Measurements from ENCODE around the gene TAAR1.

The TAAR1 gene

GRCh38 chr6:132633362-132633761, 25.6 kb downstream of the TAAR1 start:
- ChIA-PET POLR2A (no interaction called here), CTCF (no interaction called here)
- TF ChIP-seq FOXK2 (IDR thresholded peaks at IDR 0.05) (no peak), CTBP1 (IDR thresholded peaks at IDR 0.05; ENCODE audit: borderline replicate concordance) (no peak), FOXA1 (IDR thresholded peaks at IDR 0.05) (no peak), HDGF (IDR thresholded peaks at IDR 0.05; ENCODE audit: borderline replicate concordance) (no peak), BHLHE40 (IDR thresholded peaks at IDR 0.05; ENCODE audit: borderline replicate concordance) (no peak), TARDBP (IDR thresholded peaks at IDR 0.05) (no peak), SP1 (IDR thresholded peaks at IDR 0.05) (no peak), PKNOX1 (IDR thresholded peaks at IDR 0.05) (no peak), L3MBTL2 (conservative IDR thresholded peaks at IDR 0.05) (no peak), ELF4 (IDR thresholded peaks at IDR 0.05) (no peak), ARNT (IDR thresholded peaks at IDR 0.05) (no peak), SUZ12 (IDR thresholded peaks at IDR 0.05) (no peak), LEF1 (IDR thresholded peaks at IDR 0.05; ENCODE audit: borderline replicate concordance) (no peak), ZNF384 (IDR thresholded peaks at IDR 0.05) (no peak), NFRKB (IDR thresholded peaks at IDR 0.05) (no peak), FOXM1 (IDR thresholded peaks at IDR 0.05; ENCODE audit: borderline replicate concordance) (no peak)

GRCh38 chr6:132624175-132624574, 34.8 kb downstream of the TAAR1 start, which contains the start of gene TAAR2:
Gene TAAR2, minus strand, starts transcription at chr6:132624275. Its CDS starts 0 bp downstream, at chr6:132624275.
- CTCF ChIA-PET, result no interaction called here
- TF ChIP-seq FOXM1 (IDR thresholded peaks at IDR 0.05; ENCODE audit: borderline replicate concordance), result no peak
- TF ChIP-seq SUZ12 (IDR thresholded peaks at IDR 0.05), result no peak
- TF ChIP-seq CTBP1 (IDR thresholded peaks at IDR 0.05; ENCODE audit: borderline replicate concordance), result no peak
- no peak for TF ChIP-seq ZNF384 (IDR thresholded peaks at IDR 0.05)
- TF ChIP-seq TARDBP (IDR thresholded peaks at IDR 0.05), result no peak
- TF ChIP-seq HDGF (IDR thresholded peaks at IDR 0.05; ENCODE audit: borderline replicate concordance), result no peak
- no peak for TF ChIP-seq LEF1 (IDR thresholded peaks at IDR 0.05; ENCODE audit: borderline replicate concordance)
- TF ChIP-seq FOXA1 (IDR thresholded peaks at IDR 0.05), result no peak
- TF ChIP-seq SP1 (IDR thresholded peaks at IDR 0.05), result no peak
- no peak for TF ChIP-seq PKNOX1 (IDR thresholded peaks at IDR 0.05)
- TF ChIP-seq FOXK2 (IDR thresholded peaks at IDR 0.05), result no peak
- TF ChIP-seq BHLHE40 (IDR thresholded peaks at IDR 0.05; ENCODE audit: borderline replicate concordance), result no peak
- TF ChIP-seq ELF4 (IDR thresholded peaks at IDR 0.05), result no peak
- TF ChIP-seq ARNT (IDR thresholded peaks at IDR 0.05), result no peak
- TF ChIP-seq NFRKB (IDR thresholded peaks at IDR 0.05), result no peak
- no peak for TF ChIP-seq L3MBTL2 (conservative IDR thresholded peaks at IDR 0.05)
- no peak for DNase-seq (ENCODE audit: extremely low spot score)
- POLR2A ChIA-PET, result interaction anchor here (0.7 kb wide), 1 partner anchor 111 kb away, joined by 3 read pairs; the partner anchor contains the start of gene STX7

More at GRCh38 chr6:132633362-132633761, 25.6 kb downstream of the TAAR1 start:
- no peak for DNase-seq (ENCODE audit: extremely low spot score)

- POLR2A ChIA-PET, result no interaction called here
- CTCF ChIA-PET, result no interaction called here
- no peak for TF ChIP-seq ARNT (IDR thresholded peaks at IDR 0.05)
- no peak for TF ChIP-seq FOXM1 (IDR thresholded peaks at IDR 0.05; ENCODE audit: borderline replicate concordance)
- TF ChIP-seq FOXK2 (IDR thresholded peaks at IDR 0.05), result no peak
- no peak for TF ChIP-seq FOXA1 (IDR thresholded peaks at IDR 0.05)
- TF ChIP-seq CTBP1 (IDR thresholded peaks at IDR 0.05; ENCODE audit: borderline replicate concordance), result no peak
- TF ChIP-seq HDGF (IDR thresholded peaks at IDR 0.05; ENCODE audit: borderline replicate concordance), result no peak
- no peak for TF ChIP-seq LEF1 (IDR thresholded peaks at IDR 0.05; ENCODE audit: borderline replicate concordance)
- no peak for TF ChIP-seq SP1 (IDR thresholded peaks at IDR 0.05)
- TF ChIP-seq SUZ12 (IDR thresholded peaks at IDR 0.05), result no peak
- TF ChIP-seq L3MBTL2 (conservative IDR thresholded peaks at IDR 0.05), result no peak
- no peak for TF ChIP-seq NFRKB (IDR thresholded peaks at IDR 0.05)
- no peak for TF ChIP-seq TARDBP (IDR thresholded peaks at IDR 0.05)
- TF ChIP-seq PKNOX1 (IDR thresholded peaks at IDR 0.05), result peak; percentile 48; the same call in 1 of the 2 replicates
- no peak for TF ChIP-seq BHLHE40 (IDR thresholded peaks at IDR 0.05; ENCODE audit: borderline replicate concordance)
- peak; percentile 74 for TF ChIP-seq ZNF384 (IDR thresholded peaks at IDR 0.05)
- no peak for DNase-seq (ENCODE audit: extremely low spot score)
Measured at GRCh38 chr6:132623106-132623845, 35.7 kb downstream of the TAAR1 start.

GRCh38 chr6:132616677-132617076, 42.3 kb downstream of the TAAR1 start:
- DNase-seq (ENCODE audit: extremely low spot score), result no peak
- CTCF ChIA-PET, result no interaction called here
- TF ChIP-seq PKNOX1 (IDR thresholded peaks at IDR 0.05) (no peak), FOXM1 (IDR thresholded peaks at IDR 0.05; ENCODE audit: borderline replicate concordance) (no peak), SUZ12 (IDR thresholded peaks at IDR 0.05) (no peak), SP1 (IDR thresholded peaks at IDR 0.05) (no peak), HDGF (IDR thresholded peaks at IDR 0.05; ENCODE audit: borderline replicate concordance) (no peak), FOXA1 (IDR thresholded peaks at IDR 0.05) (no peak), LEF1 (IDR thresholded peaks at IDR 0.05; ENCODE audit: borderline replicate concordance) (no peak), FOXK2 (IDR thresholded peaks at IDR 0.05) (no peak), NFRKB (IDR thresholded peaks at IDR 0.05) (no peak), CTBP1 (IDR thresholded peaks at IDR 0.05; ENCODE audit: borderline replicate concordance) (no peak), ARNT (IDR thresholded peaks at IDR 0.05) (no peak), BHLHE40 (IDR thresholded peaks at IDR 0.05; ENCODE audit: borderline replicate concordance) (no peak), ZNF384 (IDR thresholded peaks at IDR 0.05) (no peak), TARDBP (IDR thresholded peaks at IDR 0.05) (no peak), L3MBTL2 (conservative IDR thresholded peaks at IDR 0.05) (no peak), ELF4 (IDR thresholded peaks at IDR 0.05) (no peak)
- POLR2A ChIA-PET, result no interaction called here

- ChIA-PET POLR2A (no interaction called here), CTCF (no interaction called here)
- TF ChIP-seq ELF4 (IDR thresholded peaks at IDR 0.05), result no peak
- DNase-seq (ENCODE audit: extremely low spot score), result no peak
Measured at GRCh38 chr6:132614554-132614953, 44.4 kb downstream of the TAAR1 start.
